T-helper 1 cell treated with Interleukin-12 subunit alpha and Interleukin-12 subunit beta and Interleukin-4 antibody, amounts not matched to agents 30 μg/mL and 1 μg/mL, for 36 hours (primary cell): Measurements from ENCODE around the gene CDK18.
A peak's percentile ranks its signal among the peaks of the same experiment; 100 is the strongest.

ENCODE experiments used
- H3K27ac Mint-ChIP-seq: one replicate; pipeline ENCODE4 v1.8.0; 2021; ENCODE audit warnings: mild to moderate bottlenecking, mixed read lengths
- H3K27me3 Mint-ChIP-seq: one replicate; pipeline ENCODE4 v1.8.0; 2021; ENCODE audit warnings: low read depth, mixed read lengths
- H3K36me3 Mint-ChIP-seq: one replicate; pipeline ENCODE4 v1.8.0; 2021; ENCODE audit warnings: low read depth, mixed read lengths
- H3K4me1 Mint-ChIP-seq: one replicate; pipeline ENCODE4 v1.8.0; 2021; ENCODE audit warnings: low read depth, mixed read lengths
- H3K4me3 Mint-ChIP-seq: one replicate; pipeline ENCODE4 v1.8.0; 2021; ENCODE audit warnings: mild to moderate bottlenecking, moderate library complexity, mixed read lengths
- H3K9me3 Mint-ChIP-seq: one replicate; pipeline ENCODE4 v1.8.0; 2021; ENCODE audit warnings: mixed read lengths

CDK18 gene

GRCh38 chr1:205504311-205505075 lies at the start of gene CDK18:
CDK18 (plus strand) TSS chr1:205504669; CDS start chr1:205523168, 18,499 bp downstream.
- Mint-ChIP-seq H3K27ac (no peak within 1 kb of the TSS), H3K27me3 (peaks cover 32% of the 10 kb centered on the region), H3K36me3 (no peaks in the 10 kb centered on the region), H3K4me3 (peak within 1 kb of the TSS; percentile 73), H3K4me1 (peaks cover 3% of the 10 kb centered on the region), H3K9me3 (no peaks in the 10 kb centered on the region)

GRCh38 chr1:205454903-205455335 lies 49.5 kb upstream of the CDK18 start:
- Mint-ChIP-seq H3K27me3 (peaks cover 81% of the 10 kb centered on the region), H3K4me1 (peaks cover 8% of the 10 kb centered on the region), H3K27ac (no peak overlapping the region), H3K9me3 (no peaks in the 10 kb centered on the region), H3K36me3 (no peaks in the 10 kb centered on the region), H3K4me3 (no peak overlapping the region)

- H3K36me3 Mint-ChIP-seq, result no peaks in the 10 kb centered on the region
- H3K4me3 Mint-ChIP-seq, result peak within 1 kb of the TSS; percentile 65
- peaks cover 83% of the 10 kb centered on the region for H3K27me3 Mint-ChIP-seq
- no peak within 1 kb of the TSS for H3K27ac Mint-ChIP-seq
- H3K4me1 Mint-ChIP-seq, result peaks cover 9% of the 10 kb centered on the region
- no peaks in the 10 kb centered on the region for H3K9me3 Mint-ChIP-seq
These were observed 48.7 kb upstream of the CDK18 start, which contains the start of gene BLACAT1 for GRCh38 chr1:205455581-205456382. BLACAT1 (minus strand) TSS chr1:205456045.

GRCh38 chr1:205456383-205456867 lies 48.0 kb upstream of the CDK18 start:
- Mint-ChIP-seq H3K9me3 (no peaks in the 10 kb centered on the region), H3K27ac (no peak overlapping the region), H3K4me1 (peaks cover 9% of the 10 kb centered on the region), H3K27me3 (peaks cover 83% of the 10 kb centered on the region), H3K36me3 (no peaks in the 10 kb centered on the region), H3K4me3 (peak overlapping the region; percentile 65)

GRCh38 chr1:205456868-205457745 lies 47.4 kb upstream of the CDK18 start:
- no peak overlapping the region for H3K27ac Mint-ChIP-seq
- H3K9me3 Mint-ChIP-seq, result no peaks in the 10 kb centered on the region
- H3K27me3 Mint-ChIP-seq, result peaks cover 81% of the 10 kb centered on the region
- no peaks in the 10 kb centered on the region for H3K36me3 Mint-ChIP-seq
- peak overlapping the region; percentile 30 for H3K4me3 Mint-ChIP-seq
- peaks cover 9% of the 10 kb centered on the region for H3K4me1 Mint-ChIP-seq

- Mint-ChIP-seq H3K9me3 (no peaks in the 10 kb centered on the region), H3K4me1 (peaks cover 9% of the 10 kb centered on the region), H3K4me3 (no peak overlapping the region), H3K27ac (no peak overlapping the region), H3K27me3 (peaks cover 64% of the 10 kb centered on the region), H3K36me3 (no peaks in the 10 kb centered on the region)
These were observed 45.5 kb upstream of the CDK18 start for GRCh38 chr1:205458777-205459566.

- H3K27me3 Mint-ChIP-seq, result peaks cover 43% of the 10 kb centered on the region
- no peaks in the 10 kb centered on the region for H3K36me3 Mint-ChIP-seq
- no peak overlapping the region for H3K4me3 Mint-ChIP-seq
These were observed 39.1 kb upstream of the CDK18 start for GRCh38 chr1:205465392-205465791.

GRCh38 chr1:205466595-205467220 lies 37.8 kb upstream of the CDK18 start:
- H3K4me1 Mint-ChIP-seq, result no peaks in the 10 kb centered on the region
- no peak overlapping the region for H3K4me3 Mint-ChIP-seq
- no peak overlapping the region for H3K27ac Mint-ChIP-seq
- peaks cover 40% of the 10 kb centered on the region for H3K27me3 Mint-ChIP-seq
- H3K9me3 Mint-ChIP-seq, result no peaks in the 10 kb centered on the region
- no peaks in the 10 kb centered on the region for H3K36me3 Mint-ChIP-seq

More at GRCh38 chr1:205465392-205465791, 39.1 kb upstream of the CDK18 start:
- Mint-ChIP-seq H3K4me1 (no peaks in the 10 kb centered on the region), H3K27ac (no peak overlapping the region), H3K9me3 (no peaks in the 10 kb centered on the region)

GRCh38 chr1:205470131-205470530 lies 34.3 kb upstream of the CDK18 start:
- Mint-ChIP-seq H3K27ac (no peak overlapping the region), H3K27me3 (peaks cover 65% of the 10 kb centered on the region), H3K9me3 (peaks cover 7% of the 10 kb centered on the region), H3K36me3 (peaks cover 5% of the 10 kb centered on the region), H3K4me3 (no peak overlapping the region), H3K4me1 (peaks cover 2% of the 10 kb centered on the region)

GRCh38 chr1:205472737-205473441 lies 31.6 kb upstream of the CDK18 start:
- H3K4me3 Mint-ChIP-seq, result no peak overlapping the region
- peaks cover 2% of the 10 kb centered on the region for H3K4me1 Mint-ChIP-seq

GRCh38 chr1:205473475-205473874 lies 31.0 kb upstream of the CDK18 start:
- Mint-ChIP-seq H3K4me3 (no peak overlapping the region), H3K36me3 (peaks cover 9% of the 10 kb centered on the region), H3K9me3 (peaks cover 23% of the 10 kb centered on the region), H3K4me1 (peaks cover 2% of the 10 kb centered on the region), H3K27me3 (peaks cover 41% of the 10 kb centered on the region), H3K27ac (no peak overlapping the region)

More at GRCh38 chr1:205472737-205473441, 31.6 kb upstream of the CDK18 start:
- Mint-ChIP-seq H3K9me3 (peaks cover 23% of the 10 kb centered on the region), H3K27me3 (peaks cover 46% of the 10 kb centered on the region), H3K36me3 (peaks cover 9% of the 10 kb centered on the region), H3K27ac (no peak overlapping the region)

GRCh38 chr1:205473966-205474365 lies 30.5 kb upstream of the CDK18 start:
- H3K9me3 Mint-ChIP-seq, result peaks cover 23% of the 10 kb centered on the region
- H3K36me3 Mint-ChIP-seq, result peaks cover 9% of the 10 kb centered on the region
- H3K4me1 Mint-ChIP-seq, result peaks cover 2% of the 10 kb centered on the region
- peaks cover 38% of the 10 kb centered on the region for H3K27me3 Mint-ChIP-seq
- no peak overlapping the region for H3K4me3 Mint-ChIP-seq
- H3K27ac Mint-ChIP-seq, result no peak overlapping the region
